ENCODE measurements around the gene TRIM58.
A peak's percentile ranks its signal among the peaks of the same experiment; 100 is the strongest.

The TRIM58 gene, protein sequence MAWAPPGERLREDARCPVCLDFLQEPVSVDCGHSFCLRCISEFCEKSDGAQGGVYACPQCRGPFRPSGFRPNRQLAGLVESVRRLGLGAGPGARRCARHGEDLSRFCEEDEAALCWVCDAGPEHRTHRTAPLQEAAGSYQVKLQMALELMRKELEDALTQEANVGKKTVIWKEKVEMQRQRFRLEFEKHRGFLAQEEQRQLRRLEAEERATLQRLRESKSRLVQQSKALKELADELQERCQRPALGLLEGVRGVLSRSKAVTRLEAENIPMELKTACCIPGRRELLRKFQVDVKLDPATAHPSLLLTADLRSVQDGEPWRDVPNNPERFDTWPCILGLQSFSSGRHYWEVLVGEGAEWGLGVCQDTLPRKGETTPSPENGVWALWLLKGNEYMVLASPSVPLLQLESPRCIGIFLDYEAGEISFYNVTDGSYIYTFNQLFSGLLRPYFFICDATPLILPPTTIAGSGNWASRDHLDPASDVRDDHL

DNA sequence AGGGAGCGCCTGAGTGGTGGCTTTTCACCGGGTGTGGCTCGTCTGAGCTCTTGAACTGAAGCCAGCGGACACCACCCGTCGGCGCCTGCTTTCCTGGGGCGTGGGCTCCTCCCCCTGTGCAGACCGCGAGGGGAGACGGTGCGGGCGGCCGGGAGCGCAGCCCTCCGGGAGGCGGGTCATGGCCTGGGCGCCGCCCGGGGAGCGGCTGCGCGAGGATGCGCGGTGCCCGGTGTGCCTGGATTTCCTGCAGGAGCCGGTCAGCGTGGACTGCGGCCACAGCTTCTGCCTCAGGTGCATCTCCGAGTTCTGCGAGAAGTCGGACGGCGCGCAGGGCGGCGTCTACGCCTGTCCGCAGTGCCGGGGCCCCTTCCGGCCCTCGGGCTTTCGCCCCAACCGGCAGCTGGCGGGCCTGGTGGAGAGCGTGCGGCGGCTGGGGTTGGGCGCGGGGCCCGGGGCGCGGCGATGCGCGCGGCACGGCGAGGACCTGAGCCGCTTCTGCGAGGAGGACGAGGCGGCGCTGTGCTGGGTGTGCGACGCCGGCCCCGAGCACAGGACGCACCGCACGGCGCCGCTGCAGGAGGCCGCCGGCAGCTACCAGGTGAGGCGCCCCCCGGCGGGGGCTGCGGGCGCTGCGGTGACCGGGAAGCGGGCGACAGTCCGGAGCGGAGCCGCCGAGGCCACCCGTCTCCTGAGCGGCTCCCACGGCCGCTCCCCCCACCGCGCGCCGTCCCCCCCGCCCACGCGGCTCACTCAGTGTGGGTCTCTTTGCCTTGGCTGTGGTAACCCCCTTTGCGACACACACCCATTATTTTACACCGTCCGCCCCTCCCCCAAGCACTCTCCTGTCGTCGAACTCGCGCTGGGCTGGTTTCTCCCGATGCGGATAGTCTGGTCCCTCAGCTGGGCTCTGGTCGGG, at the start of gene TRIM58:
TSS of gene TRIM58 (plus strand) at position 119 of the 916 bp plus-strand sequence. CDS start at position 179, 60 bp downstream.
- no peak for DNase-seq (ENCODE audit: low read depth)
- no peak for TF ChIP-seq CTCF (conservative IDR thresholded peaks at IDR 0.05; ENCODE audit: control insufficient read depth, insufficient read depth, low read depth, low read length)
- H3K4me3 ChIP-seq (ENCODE audit: control insufficient read depth, low read depth, low read length), result peak within 1 kb of the TSS; percentile 6

- no peak overlapping the region for H3K4me3 ChIP-seq (ENCODE audit: control insufficient read depth, low read depth, low read length)
- no peak for TF ChIP-seq CTCF (conservative IDR thresholded peaks at IDR 0.05; ENCODE audit: control insufficient read depth, insufficient read depth, low read depth, low read length)
- no peak for DNase-seq (ENCODE audit: low read depth)
These were observed 44.4 kb upstream of the TRIM58 start for GRCh38 chr1:247812637-247813036.

DNA sequence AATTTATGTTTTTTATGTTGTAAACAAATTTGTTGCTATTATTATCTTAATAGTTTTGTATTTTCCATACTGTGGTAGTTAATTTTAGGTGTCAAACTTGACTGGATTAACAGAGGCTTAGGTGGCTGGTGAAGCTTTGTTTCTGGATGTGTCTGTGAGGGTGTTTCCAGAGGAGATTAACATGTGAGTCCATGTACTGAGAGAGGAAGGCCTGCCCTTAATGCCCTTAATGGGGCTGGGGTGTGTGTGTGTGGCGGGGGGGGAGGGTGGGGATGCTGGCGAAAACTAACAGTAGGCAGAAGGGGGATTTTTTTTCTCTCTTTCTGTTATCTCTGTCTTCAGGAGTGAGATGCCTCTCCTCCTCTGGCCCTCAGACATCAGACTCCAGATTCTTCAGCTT, 34.9 kb upstream of the TRIM58 start:
- H3K4me3 ChIP-seq (ENCODE audit: control insufficient read depth, low read depth, low read length), result no peak overlapping the region
- no peak for DNase-seq (ENCODE audit: low read depth)
- TF ChIP-seq CTCF (conservative IDR thresholded peaks at IDR 0.05; ENCODE audit: control insufficient read depth, insufficient read depth, low read depth, low read length), result no peak

DNA sequence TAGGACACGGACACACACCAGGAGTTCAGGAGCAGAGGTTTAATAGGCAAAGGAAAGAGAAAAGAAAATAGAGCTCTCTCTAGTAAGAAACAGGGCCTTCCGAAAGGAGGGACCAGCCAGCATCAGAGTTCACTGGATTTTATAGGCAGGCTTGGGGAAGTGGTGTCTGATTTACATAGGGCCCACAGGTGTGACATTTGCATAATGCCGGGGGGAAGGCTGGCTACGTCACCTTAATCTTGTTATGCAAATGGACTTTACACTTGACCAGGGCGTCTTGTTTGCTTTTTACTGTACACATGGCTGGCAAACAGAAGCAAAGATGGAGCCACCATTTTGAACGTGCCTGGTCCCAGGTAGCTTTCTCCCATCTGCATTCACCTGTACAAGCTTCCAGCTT, 33.0 kb upstream of the TRIM58 start, which contains the start of gene OR14A16:
TSS of gene OR14A16 (minus strand) at position 97 of the 400 bp plus-strand sequence. CDS start 8,390 bp downstream, outside the sequence.
- DNase-seq (ENCODE audit: low read depth), result no peak
- TF ChIP-seq CTCF (conservative IDR thresholded peaks at IDR 0.05; ENCODE audit: control insufficient read depth, insufficient read depth, low read depth, low read length), result no peak
- no peak within 1 kb of the TSS for H3K4me3 ChIP-seq (ENCODE audit: control insufficient read depth, low read depth, low read length)

GRCh38 chr1:247825362-247825761, 31.6 kb upstream of the TRIM58 start:
- H3K4me3 ChIP-seq (ENCODE audit: control insufficient read depth, low read depth, low read length), result no peak overlapping the region
- no peak for DNase-seq (ENCODE audit: low read depth)
- TF ChIP-seq CTCF (conservative IDR thresholded peaks at IDR 0.05; ENCODE audit: control insufficient read depth, insufficient read depth, low read depth, low read length), result no peak

DNA sequence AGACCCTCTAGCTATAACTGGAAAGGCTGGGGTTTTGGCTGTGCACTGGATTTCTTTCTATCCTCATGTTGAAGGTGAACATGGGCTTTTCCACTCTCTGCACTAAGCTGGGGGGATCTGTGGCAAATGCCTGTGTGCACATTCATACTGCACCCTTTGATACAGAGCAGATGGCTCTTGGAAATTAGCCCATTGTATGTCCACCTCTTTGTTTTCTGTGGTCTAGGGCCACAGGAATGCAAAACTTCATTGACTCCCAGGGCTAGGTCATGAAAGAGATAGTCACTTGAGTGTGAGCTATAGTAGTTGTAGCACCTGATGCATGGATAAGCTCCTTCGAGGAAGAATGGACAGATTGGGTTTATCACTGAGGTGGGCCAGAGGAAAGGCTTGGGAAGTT, 27.3 kb upstream of the TRIM58 start:
- DNase-seq (ENCODE audit: low read depth), result no peak
- H3K4me3 ChIP-seq (ENCODE audit: control insufficient read depth, low read depth, low read length), result no peak overlapping the region
- no peak for TF ChIP-seq CTCF (conservative IDR thresholded peaks at IDR 0.05; ENCODE audit: control insufficient read depth, insufficient read depth, low read depth, low read length)
